BLaER1 treated with 17β-estradiol and CSF1 and Interleukin-3, amounts not matched to agents 10 nM and 100 nM (cell line): ENCODE measurements around the gene DSC3.

Experiments used
- H3K27ac ChIP-seq, 11 experiments: shearing (Covaris generic); formaldehyde crosslinking; 2 replicates each; pipeline ENCODE4 v1.8.1; 2022
- H3K27me3 ChIP-seq, 11 experiments: shearing (Covaris generic); formaldehyde crosslinking; 2 replicates each; pipeline ENCODE4 v1.8.1; 2022
- H3K36me3 ChIP-seq, 11 experiments: shearing (Covaris generic); formaldehyde crosslinking; 2 replicates each; pipeline ENCODE4 v1.8.1; 2022
- H3K4me1 ChIP-seq, 10 experiments: shearing (Covaris generic); formaldehyde crosslinking; 2 replicates each; pipeline ENCODE4 v1.8.1; 2022
- H3K4me2 ChIP-seq, 11 experiments: shearing (Covaris generic); formaldehyde crosslinking; 2 replicates each; pipeline ENCODE4 v1.8.1; 2022
- H3K4me3 ChIP-seq, 10 experiments: shearing (Covaris generic); formaldehyde crosslinking; 2 replicates each; pipeline ENCODE4 v1.8.1; 2022
- H3K9ac ChIP-seq, 11 experiments: shearing (Covaris generic); formaldehyde crosslinking; 2 replicates each; pipeline ENCODE4 v1.8.1; 2022
- H3K9me3 ChIP-seq, 11 experiments: shearing (Covaris generic); formaldehyde crosslinking; replicated peaks in 1 of 11; 2 replicates each; pipeline ENCODE4 v1.8.1; 2022
- H4K20me1 ChIP-seq, 11 experiments: shearing (Covaris generic); formaldehyde crosslinking; 2 replicates each; pipeline ENCODE4 v1.8.1; 2022
- Cebpa-rat ChIP-seq, 11 experiments: shearing (Covaris generic); IDR thresholded peaks; 2 replicates each; pipeline ENCODE4 v1.8.1; 2022

DSC3 gene

GRCh38 chr18:31042406-31043181 lies at the start of gene DSC3:
Gene DSC3 (minus strand): TSS chr18:31042742. CDS start chr18:31042660, 82 bp downstream.
- Histone ChIP-seq H4K20me1 (no peaks in the 10 kb centered on the region), H3K4me3 (no peak within 1 kb of the TSS; a peak in 1 of 20 replicates), H3K4me1 (no peaks in the 10 kb centered on the region), H3K36me3 (no peaks in the 10 kb centered on the region), H3K9ac (no peak within 1 kb of the TSS), H3K4me2 (no peak within 1 kb of the TSS), H3K27ac (no peak within 1 kb of the TSS), H3K9me3 (peaks cover 25 to 36% (median 32%) of the 10 kb centered on the region in 11 experiments), H3K27me3 (no peaks in the 10 kb centered on the region)
- TF ChIP-seq Cebpa-rat (IDR thresholded peaks at IDR 0.05): no peak

- no peaks in the 10 kb centered on the region for H3K27me3 ChIP-seq
- TF ChIP-seq Cebpa-rat (IDR thresholded peaks at IDR 0.05): no peak
- no peak overlapping the region for H3K4me2 ChIP-seq
- H3K9me3 ChIP-seq: no peaks in the 10 kb centered on the region
- no peaks in the 10 kb centered on the region for H3K36me3 ChIP-seq
- H3K9ac ChIP-seq: no peak overlapping the region
- no peak overlapping the region for H3K27ac ChIP-seq
- H3K4me1 ChIP-seq: no peaks in the 10 kb centered on the region
- H4K20me1 ChIP-seq: no peaks in the 10 kb centered on the region
- H3K4me3 ChIP-seq: no peak overlapping the region
These were observed 48.8 kb upstream of the DSC3 start for GRCh38 chr18:31091350-31091749.

GRCh38 chr18:31088532-31088931 lies 46.0 kb upstream of the DSC3 start:
- no peak for TF ChIP-seq Cebpa-rat (IDR thresholded peaks at IDR 0.05)
- no peak overlapping the region for H3K27ac ChIP-seq
- no peaks in the 10 kb centered on the region for H3K4me1 ChIP-seq
- no peak overlapping the region for H3K4me2 ChIP-seq
- no peaks in the 10 kb centered on the region for H3K36me3 ChIP-seq
- no peak overlapping the region for H3K4me3 ChIP-seq
- no peaks in the 10 kb centered on the region for H4K20me1 ChIP-seq
- no peaks in the 10 kb centered on the region for H3K27me3 ChIP-seq
- no peak overlapping the region for H3K9ac ChIP-seq
- no peaks in the 10 kb centered on the region for H3K9me3 ChIP-seq

DNA sequence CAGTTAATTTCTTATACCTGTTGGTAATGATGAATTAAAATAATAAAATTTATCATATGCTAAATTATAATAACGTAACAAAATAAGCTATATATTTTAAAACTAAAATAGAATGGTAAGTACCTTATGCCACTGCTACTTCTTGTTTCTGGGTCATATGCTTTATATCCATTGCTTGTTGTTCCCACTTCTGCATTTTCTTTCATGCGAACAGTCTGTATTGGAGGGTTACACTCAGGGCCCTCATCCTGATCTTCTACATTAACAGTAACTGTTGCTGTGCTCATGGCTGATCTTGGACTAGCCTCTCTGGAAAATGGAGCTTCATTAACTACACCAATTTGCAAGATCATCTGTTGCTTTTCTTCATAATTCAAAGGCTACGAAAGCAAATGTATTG lies 37.4 kb upstream of the DSC3 start:
- no peak overlapping the region for H3K4me2 ChIP-seq
- no peak overlapping the region for H3K27ac ChIP-seq
- peaks cover 0 to 15% (median 0%) of the 10 kb centered on the region in 10 experiments; a peak in 3 of 20 replicates for H3K4me1 ChIP-seq
- no peaks in the 10 kb centered on the region for H3K27me3 ChIP-seq
- no peaks in the 10 kb centered on the region for H3K36me3 ChIP-seq
- H3K4me3 ChIP-seq: no peak overlapping the region
- no peak for TF ChIP-seq Cebpa-rat (IDR thresholded peaks at IDR 0.05)
- no peaks in the 10 kb centered on the region for H4K20me1 ChIP-seq
- H3K9ac ChIP-seq: no peak overlapping the region
- no peaks in the 10 kb centered on the region for H3K9me3 ChIP-seq

- H4K20me1 ChIP-seq: no peaks in the 10 kb centered on the region
- H3K27me3 ChIP-seq: no peaks in the 10 kb centered on the region
- no peaks in the 10 kb centered on the region for H3K9me3 ChIP-seq
- H3K4me1 ChIP-seq: peaks cover 0 to 15% (median 0%) of the 10 kb centered on the region in 10 experiments; a peak in 3 of 20 replicates
- no peak overlapping the region for H3K9ac ChIP-seq
- no peak overlapping the region for H3K27ac ChIP-seq
- H3K36me3 ChIP-seq: no peaks in the 10 kb centered on the region
- no peak overlapping the region for H3K4me2 ChIP-seq
- no peak for TF ChIP-seq Cebpa-rat (IDR thresholded peaks at IDR 0.05)
- no peak overlapping the region for H3K4me3 ChIP-seq
These were observed 35.3 kb upstream of the DSC3 start for GRCh38 chr18:31077878-31078277.

DNA sequence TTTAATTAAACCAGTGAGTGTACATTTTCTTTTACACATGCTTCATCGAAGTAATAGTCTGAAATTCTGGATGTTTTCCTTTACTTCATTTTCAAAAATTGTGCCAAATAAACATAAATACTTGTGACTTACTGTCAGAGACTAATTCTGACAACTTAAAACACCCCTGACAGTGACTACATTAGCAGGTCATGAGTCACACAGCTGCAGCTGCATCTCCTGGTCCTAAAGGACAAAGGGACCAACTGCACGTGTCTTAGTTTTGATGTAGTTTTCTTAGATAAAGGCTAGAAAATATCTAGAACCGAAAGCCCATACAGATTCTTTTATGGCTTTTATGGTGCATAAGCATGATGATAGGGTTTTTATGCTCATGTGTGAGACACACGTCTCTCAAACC lies 29.6 kb upstream of the DSC3 start:
- no peaks in the 10 kb centered on the region for H3K9me3 ChIP-seq
- H3K4me2 ChIP-seq: no peak overlapping the region
- no peaks in the 10 kb centered on the region for H3K4me1 ChIP-seq
- H3K27me3 ChIP-seq: no peaks in the 10 kb centered on the region
- H4K20me1 ChIP-seq: no peaks in the 10 kb centered on the region
- no peak for TF ChIP-seq Cebpa-rat (IDR thresholded peaks at IDR 0.05)
- H3K9ac ChIP-seq: no peak overlapping the region
- H3K27ac ChIP-seq: no peak overlapping the region
- H3K4me3 ChIP-seq: no peak overlapping the region
- no peaks in the 10 kb centered on the region for H3K36me3 ChIP-seq

GRCh38 chr18:31070206-31070605 lies 27.7 kb upstream of the DSC3 start:
- Histone ChIP-seq H3K4me2 (no peak overlapping the region), H3K36me3 (no peaks in the 10 kb centered on the region), H3K27ac (no peak overlapping the region), H4K20me1 (no peaks in the 10 kb centered on the region), H3K9ac (no peak overlapping the region), H3K4me1 (no peaks in the 10 kb centered on the region), H3K9me3 (no peaks in the 10 kb centered on the region), H3K27me3 (no peaks in the 10 kb centered on the region), H3K4me3 (no peak overlapping the region)
- no peak for TF ChIP-seq Cebpa-rat (IDR thresholded peaks at IDR 0.05)

- Histone ChIP-seq H3K36me3 (no peaks in the 10 kb centered on the region), H3K27ac (no peak overlapping the region), H3K9ac (no peak overlapping the region), H3K4me1 (peaks cover 0 to 9% (median 5%) of the 10 kb centered on the region in 10 experiments; a peak in 7 of 20 replicates), H3K27me3 (no peaks in the 10 kb centered on the region), H3K4me2 (no peak overlapping the region), H3K9me3 (no peaks in the 10 kb centered on the region), H4K20me1 (no peaks in the 10 kb centered on the region), H3K4me3 (no peak overlapping the region)
- no peak for TF ChIP-seq Cebpa-rat (IDR thresholded peaks at IDR 0.05)
These were observed 23.7 kb upstream of the DSC3 start for GRCh38 chr18:31066266-31066665.

GRCh38 chr18:31065036-31065773 lies 22.7 kb upstream of the DSC3 start:
- no peak overlapping the region for H3K4me2 ChIP-seq
- no peak for TF ChIP-seq Cebpa-rat (IDR thresholded peaks at IDR 0.05)
- H3K27me3 ChIP-seq: no peaks in the 10 kb centered on the region
- H3K9me3 ChIP-seq: no peaks in the 10 kb centered on the region
- peaks cover 0 to 9% (median 5%) of the 10 kb centered on the region in 10 experiments; a peak in 7 of 20 replicates for H3K4me1 ChIP-seq
- no peaks in the 10 kb centered on the region for H4K20me1 ChIP-seq
- H3K36me3 ChIP-seq: no peaks in the 10 kb centered on the region
- no peak overlapping the region for H3K4me3 ChIP-seq
- H3K27ac ChIP-seq: no peak overlapping the region
- no peak overlapping the region for H3K9ac ChIP-seq
